ENCODE measurements around the gene NKAIN2.

Gene NKAIN2

GRCh38 chr6:124683507-124683906 is 879.8 kb downstream of the NKAIN2 start:
- Histone ChIP-seq H3K9me3 (replicated peaks; ENCODE audit: insufficient read depth, low read length) (no peaks in the 10 kb centered on the region), H3K4me3 (ENCODE audit: low read length) (no peak overlapping the region), H3K9me2 (replicated peaks; ENCODE audit: insufficient read depth, low read length) (no peaks in the 10 kb centered on the region), H3K36me3 (replicated peaks; ENCODE audit: insufficient read depth, low read length) (no peaks in the 10 kb centered on the region), H3K4me2 (ENCODE audit: low read depth, low read length) (no peak overlapping the region), H3K27ac (ENCODE audit: low read length) (no peak overlapping the region), H3F3A (ENCODE audit: insufficient read depth, low read length) (no peaks in the 10 kb centered on the region), H3K27me3 (replicated peaks; ENCODE audit: insufficient read depth, low read length) (no peaks in the 10 kb centered on the region), H4K20me1 (ENCODE audit: insufficient read depth, low read length) (no peaks in the 10 kb centered on the region), H3K9ac (ENCODE audit: low read length) (no peak overlapping the region), H3K4me1 (ENCODE audit: low read length) (no peaks in the 10 kb centered on the region), H3K79me2 (ENCODE audit: low read length) (no peaks in the 10 kb centered on the region), H2AFZ (ENCODE audit: low read length) (no peak overlapping the region)
- DNase-seq = no peak
- TF ChIP-seq CTCF (IDR thresholded peaks at IDR 0.05; ENCODE audit: low read length) = no peak
- TF ChIP-seq EZH2 (optimal IDR thresholded peaks at IDR 0.05; ENCODE audit: low read depth, low read length) = no peak

- Histone ChIP-seq H3K36me3 (replicated peaks; ENCODE audit: insufficient read depth, low read length) (no peaks in the 10 kb centered on the region), H3K4me1 (ENCODE audit: low read length) (no peaks in the 10 kb centered on the region), H3K4me3 (ENCODE audit: low read length) (no peak overlapping the region), H3K9ac (ENCODE audit: low read length) (no peak overlapping the region), H4K20me1 (ENCODE audit: insufficient read depth, low read length) (no peaks in the 10 kb centered on the region), H3F3A (ENCODE audit: insufficient read depth, low read length) (no peaks in the 10 kb centered on the region), H3K9me2 (replicated peaks; ENCODE audit: insufficient read depth, low read length) (no peaks in the 10 kb centered on the region), H3K27me3 (replicated peaks; ENCODE audit: insufficient read depth, low read length) (no peaks in the 10 kb centered on the region), H2AFZ (ENCODE audit: low read length) (no peak overlapping the region), H3K4me2 (ENCODE audit: low read depth, low read length) (no peak overlapping the region), H3K27ac (ENCODE audit: low read length) (no peak overlapping the region), H3K9me3 (replicated peaks; ENCODE audit: insufficient read depth, low read length) (no peaks in the 10 kb centered on the region), H3K79me2 (ENCODE audit: low read length) (no peaks in the 10 kb centered on the region)
- no peak for DNase-seq
- TF ChIP-seq EZH2 (optimal IDR thresholded peaks at IDR 0.05; ENCODE audit: low read depth, low read length) = no peak
- no peak for TF ChIP-seq EZH2phosphoT487 (IDR thresholded peaks at IDR 0.05; ENCODE audit: low read length)
- TF ChIP-seq CTCF (IDR thresholded peaks at IDR 0.05; ENCODE audit: low read length) = no peak
Measured at GRCh38 chr6:124684621-124685020, 881.0 kb downstream of the NKAIN2 start.

- H2AFZ ChIP-seq (ENCODE audit: low read length) = no peak overlapping the region
- H3K27ac ChIP-seq (ENCODE audit: low read length) = no peak overlapping the region
Measured at GRCh38 chr6:124688369-124688768, 884.7 kb downstream of the NKAIN2 start.

More at GRCh38 chr6:124688369-124688768, 884.7 kb downstream of the NKAIN2 start:
- H3K36me3 ChIP-seq (replicated peaks; ENCODE audit: insufficient read depth, low read length) = no peaks in the 10 kb centered on the region
- H3K9me3 ChIP-seq (replicated peaks; ENCODE audit: insufficient read depth, low read length) = no peaks in the 10 kb centered on the region
- H3K9me2 ChIP-seq (replicated peaks; ENCODE audit: insufficient read depth, low read length) = no peaks in the 10 kb centered on the region
- H3F3A ChIP-seq (ENCODE audit: insufficient read depth, low read length) = no peaks in the 10 kb centered on the region
- H3K4me2 ChIP-seq (ENCODE audit: low read depth, low read length) = no peak overlapping the region
- no peak overlapping the region for H3K4me3 ChIP-seq (ENCODE audit: low read length)
- H3K9ac ChIP-seq (ENCODE audit: low read length) = no peak overlapping the region
- no peak for TF ChIP-seq CTCF (IDR thresholded peaks at IDR 0.05; ENCODE audit: low read length)
- TF ChIP-seq EZH2 (optimal IDR thresholded peaks at IDR 0.05; ENCODE audit: low read depth, low read length) = no peak
- no peak for TF ChIP-seq EZH2phosphoT487 (IDR thresholded peaks at IDR 0.05; ENCODE audit: low read length)
- no peaks in the 10 kb centered on the region for H3K27me3 ChIP-seq (replicated peaks; ENCODE audit: insufficient read depth, low read length)
- no peaks in the 10 kb centered on the region for H4K20me1 ChIP-seq (ENCODE audit: insufficient read depth, low read length)
- DNase-seq = no peak
- H3K4me1 ChIP-seq (ENCODE audit: low read length) = no peaks in the 10 kb centered on the region
- no peaks in the 10 kb centered on the region for H3K79me2 ChIP-seq (ENCODE audit: low read length)
